ENCODE results near the gene MRPL36.

DNA sequence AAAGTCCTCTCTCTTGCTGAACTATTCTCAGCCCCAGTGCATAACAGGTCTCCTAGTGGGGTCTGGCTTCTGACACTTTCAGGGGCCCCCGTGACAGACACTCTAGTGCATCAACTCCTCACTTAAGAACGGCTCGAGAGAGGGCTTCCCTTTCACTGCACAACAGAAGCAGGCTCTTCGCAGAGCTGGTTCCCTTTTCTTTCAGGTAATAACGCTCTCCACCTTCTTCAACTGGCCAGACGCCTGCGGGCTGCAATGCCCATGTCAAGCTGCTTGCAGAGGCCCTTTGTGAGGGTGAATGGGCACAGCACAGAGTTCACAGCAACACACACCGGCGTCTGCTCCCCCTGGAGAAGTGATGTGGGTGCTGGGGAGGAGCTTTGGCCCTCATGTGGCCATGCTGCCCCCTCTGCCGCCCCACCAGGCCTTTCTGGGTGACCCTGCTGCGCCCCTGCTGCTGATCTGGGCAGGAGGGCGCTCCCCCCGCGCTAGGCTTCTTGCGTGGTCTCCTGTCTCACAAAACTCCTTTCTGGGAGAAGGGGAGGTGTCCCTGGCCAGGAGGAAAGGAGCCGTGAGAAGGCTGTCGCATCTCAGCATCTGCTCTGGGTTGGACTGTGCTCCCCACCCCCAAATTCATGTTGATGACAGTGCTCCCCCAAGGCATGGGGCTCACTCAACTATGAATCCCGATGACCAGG is 2.4 kb downstream of the MRPL36 start:
- TF ChIP-seq EZH2 (IDR thresholded peaks at IDR 0.05; ENCODE audit: borderline replicate concordance, low read length): no peak
- TF ChIP-seq, protein P1, sequence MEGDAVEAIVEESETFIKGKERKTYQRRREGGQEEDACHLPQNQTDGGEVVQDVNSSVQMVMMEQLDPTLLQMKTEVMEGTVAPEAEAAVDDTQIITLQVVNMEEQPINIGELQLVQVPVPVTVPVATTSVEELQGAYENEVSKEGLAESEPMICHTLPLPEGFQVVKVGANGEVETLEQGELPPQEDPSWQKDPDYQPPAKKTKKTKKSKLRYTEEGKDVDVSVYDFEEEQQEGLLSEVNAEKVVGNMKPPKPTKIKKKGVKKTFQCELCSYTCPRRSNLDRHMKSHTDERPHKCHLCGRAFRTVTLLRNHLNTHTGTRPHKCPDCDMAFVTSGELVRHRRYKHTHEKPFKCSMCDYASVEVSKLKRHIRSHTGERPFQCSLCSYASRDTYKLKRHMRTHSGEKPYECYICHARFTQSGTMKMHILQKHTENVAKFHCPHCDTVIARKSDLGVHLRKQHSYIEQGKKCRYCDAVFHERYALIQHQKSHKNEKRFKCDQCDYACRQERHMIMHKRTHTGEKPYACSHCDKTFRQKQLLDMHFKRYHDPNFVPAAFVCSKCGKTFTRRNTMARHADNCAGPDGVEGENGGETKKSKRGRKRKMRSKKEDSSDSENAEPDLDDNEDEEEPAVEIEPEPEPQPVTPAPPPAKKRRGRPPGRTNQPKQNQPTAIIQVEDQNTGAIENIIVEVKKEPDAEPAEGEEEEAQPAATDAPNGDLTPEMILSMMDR (conservative IDR thresholded peaks at IDR 0.05 in 1 of 2, IDR thresholded peaks at IDR 0.05 in 1 of 2; ENCODE audit: extremely low read depth in 1 of 2, insufficient read depth in 1 of 2, low read depth in 1 of 2, low read length in 2 of 2): no peak
